Smooth muscle cell (in vitro differentiated cells): ENCODE measurements around the gene NADSYN1. TPM values are rescaled to one million over a fixed set of nuclear protein-coding genes. Genes with fewer than 3 reads are reported as not detected.

Source experiments
- DNase-seq: peaks from one replicate; lab custom pipeline; 2025; ENCODE audit not compliant: unreplicated experiment; lab: John Stamatoyannopoulos, UW
- H2AFZ ChIP-seq: fragments of 200-600 bp; sonication (generic); 2 replicates; pipeline ENCODE4 v1.6.0; 2016; ENCODE audit warnings: antibody characterized with exemption, low read depth, mild to moderate bottlenecking
- H3F3A ChIP-seq: fragments of 200-600 bp; sonication (generic); 2 replicates; pipeline ENCODE4 v1.6.0; 2017; ENCODE audit warnings: antibody characterized with exemption, low read depth
- H3K27ac ChIP-seq: fragments of 200-600 bp; sonication (generic); 2 replicates; pipeline ENCODE4 v1.5.1; 2016; ENCODE audit warnings: low read depth, mild to moderate bottlenecking
- H3K27me3 ChIP-seq: fragments of 200-600 bp; sonication (generic); 2 replicates; pipeline ENCODE4 v1.6.1; 2016; ENCODE audit warnings: low read depth, mild to moderate bottlenecking
- H3K36me3 ChIP-seq: fragments of 200-600 bp; sonication (generic); 2 replicates; pipeline ENCODE4 v1.5.1; 2016; ENCODE audit warnings: low read depth
- H3K4me1 ChIP-seq: fragments of 200-600 bp; sonication (generic); 2 replicates; pipeline ENCODE4 v1.5.1; 2016; ENCODE audit warnings: low read depth
- H3K4me2 ChIP-seq: fragments of 200-600 bp; sonication (generic); 2 replicates; pipeline ENCODE4 v1.6.0; 2016; ENCODE audit warnings: mild to moderate bottlenecking
- H3K4me3 ChIP-seq: fragments of 200-600 bp; sonication (generic); 2 replicates; pipeline ENCODE4 v1.5.1; 2016; ENCODE audit warnings: mild to moderate bottlenecking
- H3K79me2 ChIP-seq: fragments of 200-600 bp; sonication (generic); 2 replicates; pipeline ENCODE4 v1.6.0; 2016; ENCODE audit warnings: low read depth, mild to moderate bottlenecking
- H3K9ac ChIP-seq: fragments of 200-600 bp; sonication (generic); 2 replicates; pipeline ENCODE4 v1.6.0; 2016; ENCODE audit warnings: low read depth
- H3K9me3 ChIP-seq: fragments of 200-600 bp; sonication (generic); replicated peaks from 2 replicates; pipeline ENCODE4 v1.5.1; 2016; ENCODE audit warnings: low read depth
- H4K20me1 ChIP-seq: fragments of 200-600 bp; sonication (generic); 2 replicates; pipeline ENCODE4 v1.6.0; 2016; ENCODE audit warnings: low read depth
- WGBS: methylation state at CpG from one replicate; pipeline ENCODE4 v1.1.7; 2016; ENCODE audit warnings: low lambda C conversion rate; 5-methylcytosine and 5-hydroxymethylcytosine counted together
- polyA plus RNA-seq: library from polyadenylated mRNA; unstranded; fragments of >200 nt; fragmentation: Nextera tagmentation; extraction: Ambion mirVana; gene quantifications from 2 replicates; pipeline ENCODE4 v1.2.1, GENCODE V29; 2016
- total RNA-seq: library from RNA; depleted of rRNA; stranded (reverse); fragments of >200 nt; gene quantifications from 2 replicates; pipeline ENCODE4 v1.2.3, GENCODE V29; 2014
- TF ChIP-seq, protein P1 (sequence below): fragments of 200-600 bp; sonication (generic); IDR thresholded peaks from 2 replicates; pipeline ENCODE4 v1.5.1; 2017; ENCODE audit warnings: borderline replicate concordance, mild to moderate bottlenecking, antibody characterized with exemption; ENCODE audit not compliant: insufficient read depth, poor library complexity, severe bottlenecking

Gene NADSYN1
- total and polyA plus RNA-seq, 2 experiments from 2014 or later, result 30.2 to 33.8 TPM

DNA sequence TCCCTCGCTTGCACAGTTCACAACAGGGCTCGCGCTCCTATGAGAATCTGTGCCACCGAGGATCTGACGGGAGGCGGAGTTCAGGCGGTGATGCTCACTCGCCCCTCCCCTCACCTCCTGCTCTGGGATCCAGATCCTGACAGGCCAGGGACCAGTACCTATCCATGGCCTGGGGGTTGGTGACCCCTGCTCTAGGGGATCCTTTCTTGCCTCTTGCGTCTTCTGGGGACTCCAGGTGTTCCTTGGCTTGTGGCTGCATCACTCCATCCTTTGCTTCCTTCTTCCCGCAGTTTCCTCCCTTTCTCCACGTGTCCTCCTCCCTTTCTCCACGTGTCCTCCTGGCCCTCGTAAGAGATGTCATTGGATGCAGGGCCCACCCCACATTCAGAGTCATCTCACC, 43.4 kb downstream of the NADSYN1 start:
- Histone ChIP-seq H3K4me2 (no peak overlapping the region), H3F3A (no peaks in the 10 kb centered on the region), H3K27ac (no peak overlapping the region), H3K4me1 (no peaks in the 10 kb centered on the region), H3K9ac (no peak overlapping the region), H3K27me3 (no peaks in the 10 kb centered on the region), H4K20me1 (no peaks in the 10 kb centered on the region), H3K79me2 (no peaks in the 10 kb centered on the region), H3K9me3 (no peaks in the 10 kb centered on the region), H3K36me3 (peaks cover 10% of the 10 kb centered on the region), H3K4me3 (no peak overlapping the region), H2AFZ (no peak overlapping the region)
- 96% methylated on average over 13 of the region's 13 CpGs for WGBS
- no peak for DNase-seq
- TF ChIP-seq, protein P1, sequence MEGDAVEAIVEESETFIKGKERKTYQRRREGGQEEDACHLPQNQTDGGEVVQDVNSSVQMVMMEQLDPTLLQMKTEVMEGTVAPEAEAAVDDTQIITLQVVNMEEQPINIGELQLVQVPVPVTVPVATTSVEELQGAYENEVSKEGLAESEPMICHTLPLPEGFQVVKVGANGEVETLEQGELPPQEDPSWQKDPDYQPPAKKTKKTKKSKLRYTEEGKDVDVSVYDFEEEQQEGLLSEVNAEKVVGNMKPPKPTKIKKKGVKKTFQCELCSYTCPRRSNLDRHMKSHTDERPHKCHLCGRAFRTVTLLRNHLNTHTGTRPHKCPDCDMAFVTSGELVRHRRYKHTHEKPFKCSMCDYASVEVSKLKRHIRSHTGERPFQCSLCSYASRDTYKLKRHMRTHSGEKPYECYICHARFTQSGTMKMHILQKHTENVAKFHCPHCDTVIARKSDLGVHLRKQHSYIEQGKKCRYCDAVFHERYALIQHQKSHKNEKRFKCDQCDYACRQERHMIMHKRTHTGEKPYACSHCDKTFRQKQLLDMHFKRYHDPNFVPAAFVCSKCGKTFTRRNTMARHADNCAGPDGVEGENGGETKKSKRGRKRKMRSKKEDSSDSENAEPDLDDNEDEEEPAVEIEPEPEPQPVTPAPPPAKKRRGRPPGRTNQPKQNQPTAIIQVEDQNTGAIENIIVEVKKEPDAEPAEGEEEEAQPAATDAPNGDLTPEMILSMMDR, result no peak

DNA sequence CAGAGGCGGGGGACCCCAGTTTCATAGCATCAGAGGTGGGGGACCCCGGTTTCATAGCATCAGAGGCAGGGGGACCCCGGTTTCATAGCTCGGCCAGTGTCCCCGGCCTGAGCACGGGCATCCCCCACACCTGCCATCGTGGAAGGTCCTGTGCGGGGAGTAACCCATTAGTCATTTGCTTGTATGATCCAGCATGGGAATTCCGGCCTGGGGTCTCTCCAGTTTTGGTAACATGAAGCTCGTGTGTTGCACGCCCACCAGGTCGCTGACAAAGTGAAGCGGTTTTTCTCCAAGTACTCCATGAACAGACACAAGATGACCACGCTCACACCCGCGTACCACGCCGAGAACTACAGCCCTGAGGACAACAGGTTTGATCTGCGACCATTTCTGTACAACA, 45.1 kb downstream of the NADSYN1 start:
- TF ChIP-seq, protein P1, result no peak
- Histone ChIP-seq H3F3A (no peaks in the 10 kb centered on the region), H3K4me1 (no peaks in the 10 kb centered on the region), H3K9ac (no peak overlapping the region), H2AFZ (no peak overlapping the region), H4K20me1 (no peaks in the 10 kb centered on the region), H3K36me3 (peaks cover 10% of the 10 kb centered on the region), H3K4me2 (no peak overlapping the region), H3K27me3 (no peaks in the 10 kb centered on the region), H3K4me3 (no peak overlapping the region), H3K79me2 (no peaks in the 10 kb centered on the region), H3K9me3 (no peaks in the 10 kb centered on the region), H3K27ac (no peak overlapping the region)
- DNase-seq, result no peak
- 97% methylated on average over 19 of the region's 19 CpGs for WGBS

DNA sequence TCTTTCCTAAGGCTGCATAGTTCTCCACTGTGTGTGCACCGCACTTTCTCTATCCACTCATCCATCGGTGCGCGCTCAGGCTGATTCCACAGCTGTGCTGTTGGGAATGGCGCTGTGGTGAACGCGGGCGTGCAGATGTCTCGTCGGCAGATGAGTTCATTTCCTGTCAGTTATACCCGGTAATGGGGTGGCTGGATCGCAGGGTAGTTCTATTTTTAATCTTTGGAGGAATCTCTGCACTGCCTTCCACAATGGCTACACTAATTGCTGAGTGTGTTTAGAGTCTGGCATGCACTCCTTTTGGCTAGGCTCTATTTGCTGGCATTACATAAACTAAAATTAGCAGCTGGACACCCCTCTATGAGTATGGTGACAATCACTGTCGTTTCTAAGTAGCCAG, 46.1 kb downstream of the NADSYN1 start:
- DNase-seq, result no peak
- Histone ChIP-seq H3K9ac (no peak overlapping the region), H3F3A (no peaks in the 10 kb centered on the region), H3K27me3 (no peaks in the 10 kb centered on the region), H3K4me2 (no peak overlapping the region), H3K79me2 (no peaks in the 10 kb centered on the region), H4K20me1 (no peaks in the 10 kb centered on the region), H3K27ac (no peak overlapping the region), H2AFZ (no peak overlapping the region), H3K4me3 (no peak overlapping the region), H3K4me1 (no peaks in the 10 kb centered on the region), H3K9me3 (no peaks in the 10 kb centered on the region), H3K36me3 (peaks cover 10% of the 10 kb centered on the region)
- TF ChIP-seq, protein P1, result no peak
- 94% methylated on average over 13 of the region's 13 CpGs for WGBS

DNA sequence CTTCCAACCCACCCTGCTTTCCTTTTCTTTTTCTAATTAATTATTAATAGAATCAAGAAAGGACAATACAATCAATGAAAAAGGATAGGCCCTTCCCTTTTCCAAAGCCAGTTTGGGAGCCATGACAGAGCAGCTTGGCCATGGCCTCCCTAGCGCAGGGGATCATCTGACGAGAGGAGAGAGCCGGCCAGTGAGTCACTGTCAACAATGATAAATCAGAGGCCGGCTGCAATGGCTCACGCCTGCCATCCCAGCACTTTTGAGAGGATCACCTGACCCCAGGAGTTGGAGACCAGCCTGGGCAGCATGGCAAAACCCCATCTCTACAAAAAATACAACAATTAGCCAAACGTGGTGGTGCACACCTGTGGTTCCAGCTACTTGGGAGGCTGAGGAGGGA, 46.5 kb downstream of the NADSYN1 start:
- H3K36me3 ChIP-seq, result peaks cover 10% of the 10 kb centered on the region
- no peak overlapping the region for H3K4me3 ChIP-seq
- H3K27ac ChIP-seq, result no peak overlapping the region
- H3K79me2 ChIP-seq, result no peaks in the 10 kb centered on the region
- TF ChIP-seq, protein P1, result no peak
- no peak overlapping the region for H3K9ac ChIP-seq
- H3K4me1 ChIP-seq, result no peaks in the 10 kb centered on the region
- no peak overlapping the region for H2AFZ ChIP-seq
- H3K4me2 ChIP-seq, result no peak overlapping the region
- no peaks in the 10 kb centered on the region for H3F3A ChIP-seq
- no peaks in the 10 kb centered on the region for H4K20me1 ChIP-seq
- WGBS, result 89% methylated on average over 6 of the region's 6 CpGs
- H3K9me3 ChIP-seq, result no peaks in the 10 kb centered on the region
- H3K27me3 ChIP-seq, result no peaks in the 10 kb centered on the region
- DNase-seq, result no peak
